ENCODE data around the gene ZNF345. TPM values are rescaled to one million over a fixed set of nuclear protein-coding genes. Genes with fewer than 3 reads are reported as not detected.

The ZNF345 gene
- total RNA-seq, 3 donors from 2014 or later (not counting 1 experiment from before 2014, with no cell fraction given): 7.1 to 19.5 (median 10.0) TPM

GRCh38 chr19:36898422-36898821 is 47.7 kb downstream of the ZNF345 start:
- WGBS (ENCODE audit: insufficient coverage): 95% methylated on average over 3 of the region's 4 CpGs
- H3K27me3 Mint-ChIP-seq (ENCODE audit: low read depth in 2 of 2): no peaks in the 10 kb centered on the region
- H3K36me3 Mint-ChIP-seq: peaks cover 80% of the 10 kb centered on the region
- no peak overlapping the region for H3K4me3 ChIP-seq (ENCODE audit: low read length)
- H3K9me3 Mint-ChIP-seq: peaks cover 23 to 40% of the 10 kb centered on the region in 2 donors
- no peaks in the 10 kb centered on the region for H3K4me1 ChIP-seq (ENCODE audit: control insufficient read depth, insufficient read depth, low read length)
- intact Hi-C loops (cut with micrococcal nuclease): no loop called here
- ATAC-seq (no peak), DNase-seq (no peak)
- no peaks in the 10 kb centered on the region for H3K4me1 Mint-ChIP-seq
- no peak overlapping the region for H3K27ac Mint-ChIP-seq
- no peaks in the 10 kb centered on the region for H3K27me3 ChIP-seq (ENCODE audit: control insufficient read depth, insufficient read depth, low read length)
- H3K27ac ChIP-seq (ENCODE audit: low read length): no peak overlapping the region
- H3K9me3 ChIP-seq (ENCODE audit: control insufficient read depth, insufficient read depth, low read length): peaks cover 48% of the 10 kb centered on the region
- no peak for TF ChIP-seq CTCF (IDR thresholded peaks at IDR 0.05)
- H3K4me3 Mint-ChIP-seq: no peak overlapping the region
- peaks cover 28% of the 10 kb centered on the region for H3K36me3 ChIP-seq (ENCODE audit: control insufficient read depth, insufficient read depth, low read length)

- Histone ChIP-seq H3K27me3 (ENCODE audit: control insufficient read depth, insufficient read depth, low read length) (no peaks in the 10 kb centered on the region), H3K9me3 (ENCODE audit: control insufficient read depth, insufficient read depth, low read length) (no peaks in the 10 kb centered on the region), H3K4me3 (ENCODE audit: low read length) (peak within 1 kb of the TSS; percentile 66), H3K27ac (ENCODE audit: low read length) (peak within 1 kb of the TSS; percentile 95), H3K36me3 (ENCODE audit: control insufficient read depth, insufficient read depth, low read length) (peaks cover 10% of the 10 kb centered on the region), H3K4me1 (ENCODE audit: control insufficient read depth, insufficient read depth, low read length) (peaks cover 13% of the 10 kb centered on the region)
- TF ChIP-seq CTCF (IDR thresholded peaks at IDR 0.05): peak; percentile 75
- DNase-seq: peak; percentile 90 to 96
- peak within 1 kb of the TSS; percentile 87 for H3K4me3 Mint-ChIP-seq
- under 1% methylated on average over 57 of the region's 57 CpGs for WGBS (ENCODE audit: insufficient coverage)
- H3K36me3 Mint-ChIP-seq: no peaks in the 10 kb centered on the region
- H3K4me1 Mint-ChIP-seq: peaks cover 35% of the 10 kb centered on the region in 2 donors
- ATAC-seq: peak; percentile 92 to 98 (median 94)
- intact Hi-C loops (cut with micrococcal nuclease): loop anchor here (1.0 to 2.0 kb wide), 7 partner anchors 57 to 427 kb away; partner anchors contain the start of genes ZNF345, ZNF383, ZNF420 and ZNF566
- H3K27me3 Mint-ChIP-seq (ENCODE audit: low read depth in 2 of 2): no peaks in the 10 kb centered on the region
- H3K9me3 Mint-ChIP-seq: no peaks in the 10 kb centered on the region
- H3K27ac Mint-ChIP-seq: peak within 1 kb of the TSS; percentile 89 to 93
Observed at GRCh38 chr19:36915992-36916830, 65.5 kb downstream of the ZNF345 start, which contains the start of the genes ZNF568 and ZNF829. Gene ZNF568, plus strand, starts transcription at chr19:36916332. Its CDS starts 6,439 bp downstream, at chr19:36922771. Gene ZNF829, minus strand, starts transcription at chr19:36916291. Its CDS starts 1,124 bp downstream, at chr19:36915167.

GRCh38 chr19:36916991-36917390 is 66.3 kb downstream of the ZNF345 start:
- ATAC-seq (no peak), DNase-seq (peak in 1 of 2 donors; percentile 10)
- Histone ChIP-seq H3K4me3 (ENCODE audit: low read length) (peak overlapping the region; percentile 66), H3K4me1 (ENCODE audit: control insufficient read depth, insufficient read depth, low read length) (peaks cover 13% of the 10 kb centered on the region), H3K9me3 (ENCODE audit: control insufficient read depth, insufficient read depth, low read length) (no peaks in the 10 kb centered on the region), H3K27me3 (ENCODE audit: control insufficient read depth, insufficient read depth, low read length) (no peaks in the 10 kb centered on the region), H3K27ac (ENCODE audit: low read length) (peak overlapping the region; percentile 95), H3K36me3 (ENCODE audit: control insufficient read depth, insufficient read depth, low read length) (peaks cover 10% of the 10 kb centered on the region)
- WGBS (ENCODE audit: insufficient coverage): 81% methylated on average over 6 of the region's 7 CpGs
- Mint-ChIP-seq H3K4me1 (peaks cover 35% of the 10 kb centered on the region in 2 donors), H3K4me3 (peak overlapping the region; percentile 87), H3K27me3 (ENCODE audit: low read depth in 2 of 2) (no peaks in the 10 kb centered on the region), H3K27ac (peak overlapping the region; percentile 89 to 93), H3K36me3 (no peaks in the 10 kb centered on the region), H3K9me3 (no peaks in the 10 kb centered on the region)
- intact Hi-C loops (cut with micrococcal nuclease): loop anchor here (1.0 to 2.0 kb wide), 7 partner anchors 56 to 428 kb away; partner anchors contain the start of genes ZNF345, ZNF383, ZNF420 and ZNF566
- no peak for TF ChIP-seq CTCF (IDR thresholded peaks at IDR 0.05)

Data from natural killer cell (primary cell).